Smooth muscle cell (in vitro differentiated cells): ENCODE measurements around the gene GTF2F1. TPM values are rescaled to one million over a fixed set of nuclear protein-coding genes. Genes with fewer than 3 reads are reported as not detected.

Source experiments
- DNase-seq: peaks from one replicate; lab custom pipeline; 2025; ENCODE audit not compliant: unreplicated experiment; lab: John Stamatoyannopoulos, UW
- H2AFZ ChIP-seq: fragments of 200-600 bp; sonication (generic); 2 replicates; pipeline ENCODE4 v1.6.0; 2016; ENCODE audit warnings: antibody characterized with exemption, low read depth, mild to moderate bottlenecking
- H3F3A ChIP-seq: fragments of 200-600 bp; sonication (generic); 2 replicates; pipeline ENCODE4 v1.6.0; 2017; ENCODE audit warnings: antibody characterized with exemption, low read depth
- H3K27ac ChIP-seq: fragments of 200-600 bp; sonication (generic); 2 replicates; pipeline ENCODE4 v1.5.1; 2016; ENCODE audit warnings: low read depth, mild to moderate bottlenecking
- H3K27me3 ChIP-seq: fragments of 200-600 bp; sonication (generic); 2 replicates; pipeline ENCODE4 v1.6.1; 2016; ENCODE audit warnings: low read depth, mild to moderate bottlenecking
- H3K36me3 ChIP-seq: fragments of 200-600 bp; sonication (generic); 2 replicates; pipeline ENCODE4 v1.5.1; 2016; ENCODE audit warnings: low read depth
- H3K4me1 ChIP-seq: fragments of 200-600 bp; sonication (generic); 2 replicates; pipeline ENCODE4 v1.5.1; 2016; ENCODE audit warnings: low read depth
- H3K4me2 ChIP-seq: fragments of 200-600 bp; sonication (generic); 2 replicates; pipeline ENCODE4 v1.6.0; 2016; ENCODE audit warnings: mild to moderate bottlenecking
- H3K4me3 ChIP-seq: fragments of 200-600 bp; sonication (generic); 2 replicates; pipeline ENCODE4 v1.5.1; 2016; ENCODE audit warnings: mild to moderate bottlenecking
- H3K79me2 ChIP-seq: fragments of 200-600 bp; sonication (generic); 2 replicates; pipeline ENCODE4 v1.6.0; 2016; ENCODE audit warnings: low read depth, mild to moderate bottlenecking
- H3K9ac ChIP-seq: fragments of 200-600 bp; sonication (generic); 2 replicates; pipeline ENCODE4 v1.6.0; 2016; ENCODE audit warnings: low read depth
- H3K9me3 ChIP-seq: fragments of 200-600 bp; sonication (generic); replicated peaks from 2 replicates; pipeline ENCODE4 v1.5.1; 2016; ENCODE audit warnings: low read depth
- H4K20me1 ChIP-seq: fragments of 200-600 bp; sonication (generic); 2 replicates; pipeline ENCODE4 v1.6.0; 2016; ENCODE audit warnings: low read depth
- WGBS: methylation state at CpG from one replicate; pipeline ENCODE4 v1.1.7; 2016; ENCODE audit warnings: low lambda C conversion rate; 5-methylcytosine and 5-hydroxymethylcytosine counted together
- polyA plus RNA-seq: library from polyadenylated mRNA; unstranded; fragments of >200 nt; fragmentation: Nextera tagmentation; extraction: Ambion mirVana; gene quantifications from 2 replicates; pipeline ENCODE4 v1.2.1, GENCODE V29; 2016
- total RNA-seq: library from RNA; depleted of rRNA; stranded (reverse); fragments of >200 nt; gene quantifications from 2 replicates; pipeline ENCODE4 v1.2.3, GENCODE V29; 2014
- TF ChIP-seq, protein P1 (sequence below): fragments of 200-600 bp; sonication (generic); IDR thresholded peaks from 2 replicates; pipeline ENCODE4 v1.5.1; 2017; ENCODE audit warnings: borderline replicate concordance, mild to moderate bottlenecking, antibody characterized with exemption; ENCODE audit not compliant: insufficient read depth, poor library complexity, severe bottlenecking

The GTF2F1 gene
- total and polyA plus RNA-seq, 2 experiments from 2014 or later = 34.7 to 65.8 TPM

DNA sequence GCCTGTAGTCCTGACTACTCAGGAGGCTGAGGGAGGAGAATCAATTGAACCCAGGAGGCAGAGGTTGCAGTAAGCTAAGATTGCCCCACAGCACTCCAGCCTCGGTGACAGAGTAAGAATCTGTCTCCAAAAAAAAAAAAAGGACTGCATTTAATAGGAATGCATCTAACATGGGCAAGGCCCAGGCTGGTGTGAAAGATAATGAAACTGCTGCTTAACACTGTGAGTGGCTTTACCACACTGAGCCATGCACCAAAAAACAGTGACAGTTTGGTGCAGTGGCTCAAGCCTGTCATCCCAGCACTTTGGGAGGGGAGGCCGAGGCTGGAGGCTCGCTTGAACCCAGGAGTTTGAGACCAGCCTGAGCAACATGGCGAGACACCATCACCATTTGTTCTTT lies 8.6 kb downstream of the GTF2F1 start:
- Histone ChIP-seq H3K27ac (no peak overlapping the region), H3K4me3 (no peak overlapping the region), H4K20me1 (no peaks in the 10 kb centered on the region), H3K27me3 (no peaks in the 10 kb centered on the region), H3F3A (no peaks in the 10 kb centered on the region), H3K9ac (no peak overlapping the region), H3K9me3 (no peaks in the 10 kb centered on the region), H3K36me3 (peaks cover 13% of the 10 kb centered on the region), H3K4me1 (no peaks in the 10 kb centered on the region), H2AFZ (no peak overlapping the region), H3K79me2 (peaks cover 9% of the 10 kb centered on the region), H3K4me2 (no peak overlapping the region)
- DNase-seq = no peak
- TF ChIP-seq, protein P1, sequence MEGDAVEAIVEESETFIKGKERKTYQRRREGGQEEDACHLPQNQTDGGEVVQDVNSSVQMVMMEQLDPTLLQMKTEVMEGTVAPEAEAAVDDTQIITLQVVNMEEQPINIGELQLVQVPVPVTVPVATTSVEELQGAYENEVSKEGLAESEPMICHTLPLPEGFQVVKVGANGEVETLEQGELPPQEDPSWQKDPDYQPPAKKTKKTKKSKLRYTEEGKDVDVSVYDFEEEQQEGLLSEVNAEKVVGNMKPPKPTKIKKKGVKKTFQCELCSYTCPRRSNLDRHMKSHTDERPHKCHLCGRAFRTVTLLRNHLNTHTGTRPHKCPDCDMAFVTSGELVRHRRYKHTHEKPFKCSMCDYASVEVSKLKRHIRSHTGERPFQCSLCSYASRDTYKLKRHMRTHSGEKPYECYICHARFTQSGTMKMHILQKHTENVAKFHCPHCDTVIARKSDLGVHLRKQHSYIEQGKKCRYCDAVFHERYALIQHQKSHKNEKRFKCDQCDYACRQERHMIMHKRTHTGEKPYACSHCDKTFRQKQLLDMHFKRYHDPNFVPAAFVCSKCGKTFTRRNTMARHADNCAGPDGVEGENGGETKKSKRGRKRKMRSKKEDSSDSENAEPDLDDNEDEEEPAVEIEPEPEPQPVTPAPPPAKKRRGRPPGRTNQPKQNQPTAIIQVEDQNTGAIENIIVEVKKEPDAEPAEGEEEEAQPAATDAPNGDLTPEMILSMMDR = no peak
- WGBS = 95% methylated on average over 4 of the region's 4 CpGs

DNA sequence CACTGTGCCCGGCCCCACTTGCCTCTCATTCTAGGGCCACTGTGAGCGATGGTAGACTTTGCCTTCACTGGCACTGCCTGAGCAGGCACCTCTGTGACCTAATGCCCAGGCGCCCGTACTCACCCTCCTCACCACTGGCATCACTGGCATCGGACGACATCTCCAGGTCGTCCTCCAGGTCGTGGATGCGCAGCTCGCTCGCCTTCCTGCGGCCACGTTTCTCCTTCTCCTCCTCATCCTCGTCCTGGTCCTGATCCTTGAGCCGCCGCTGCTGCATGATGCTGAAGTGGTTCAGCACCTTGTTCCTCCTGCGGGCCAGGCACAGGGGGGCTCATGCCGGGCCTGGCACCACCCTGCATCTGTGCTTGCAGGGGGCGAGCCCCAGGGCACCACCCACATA lies 9.8 kb downstream of the GTF2F1 start:
- TF ChIP-seq, protein P1 = no peak
- no peaks in the 10 kb centered on the region for H4K20me1 ChIP-seq
- no peak overlapping the region for H2AFZ ChIP-seq
- H3K9ac ChIP-seq = no peak overlapping the region
- H3K36me3 ChIP-seq = peaks cover 12% of the 10 kb centered on the region
- no peak overlapping the region for H3K4me2 ChIP-seq
- H3K4me3 ChIP-seq = no peak overlapping the region
- H3K27ac ChIP-seq = no peak overlapping the region
- no peaks in the 10 kb centered on the region for H3K4me1 ChIP-seq
- whole genome bisulfite sequencing = 98% methylated on average over 19 of the region's 19 CpGs
- peaks cover 5% of the 10 kb centered on the region for H3F3A ChIP-seq
- H3K79me2 ChIP-seq = no peaks in the 10 kb centered on the region
- no peaks in the 10 kb centered on the region for H3K9me3 ChIP-seq
- H3K27me3 ChIP-seq = no peaks in the 10 kb centered on the region
- no peak for DNase-seq

DNA sequence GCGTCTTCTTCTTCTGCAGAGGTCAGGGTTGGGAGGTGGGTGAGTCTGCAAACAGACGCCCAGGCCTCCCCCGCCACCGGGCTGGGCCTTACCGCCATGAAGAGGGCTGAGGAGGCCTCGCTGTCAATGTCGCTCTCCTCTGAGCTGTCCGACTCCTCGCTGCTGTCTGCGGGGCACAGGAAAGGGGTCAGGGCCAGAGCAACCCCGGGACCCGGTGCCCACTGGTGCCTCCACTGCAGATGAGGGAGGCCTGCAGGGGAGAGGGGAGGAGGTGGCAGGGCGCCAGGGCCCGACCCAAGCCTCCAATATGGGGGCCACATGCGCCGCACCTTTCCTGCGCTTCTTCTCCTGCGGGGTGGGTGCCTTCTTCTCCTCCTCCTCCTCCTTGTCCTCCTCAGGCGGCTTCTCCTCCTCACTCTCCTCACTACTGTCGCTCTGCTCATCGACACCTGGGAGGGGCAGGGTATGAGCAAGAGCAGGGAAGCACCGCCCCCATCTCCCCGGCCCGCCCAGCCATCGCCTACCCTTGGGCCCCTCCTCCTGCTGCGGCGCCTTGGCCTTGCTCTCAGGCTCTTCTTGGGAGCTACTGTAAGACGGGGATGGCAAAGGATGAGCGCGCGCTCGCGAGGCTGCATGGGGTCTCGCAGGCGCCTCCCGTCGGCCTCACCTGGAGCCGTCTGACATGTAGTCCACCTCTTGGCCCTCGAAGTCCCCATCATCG lies 11.8 kb downstream of the GTF2F1 start:
- no peaks in the 10 kb centered on the region for H3K27me3 ChIP-seq
- no peak overlapping the region for H3K27ac ChIP-seq
- no peak overlapping the region for H3K9ac ChIP-seq
- no peak overlapping the region for H3K4me3 ChIP-seq
- peaks cover 15% of the 10 kb centered on the region for H3F3A ChIP-seq
- TF ChIP-seq, protein P1 = no peak
- H4K20me1 ChIP-seq = no peaks in the 10 kb centered on the region
- peaks cover 12% of the 10 kb centered on the region for H3K36me3 ChIP-seq
- 97% methylated on average over 39 of the region's 40 CpGs for WGBS
- no peaks in the 10 kb centered on the region for H3K9me3 ChIP-seq
- DNase-seq = no peak
- no peak overlapping the region for H3K4me2 ChIP-seq
- no peaks in the 10 kb centered on the region for H3K4me1 ChIP-seq
- H2AFZ ChIP-seq = no peak overlapping the region
- H3K79me2 ChIP-seq = no peaks in the 10 kb centered on the region

DNA sequence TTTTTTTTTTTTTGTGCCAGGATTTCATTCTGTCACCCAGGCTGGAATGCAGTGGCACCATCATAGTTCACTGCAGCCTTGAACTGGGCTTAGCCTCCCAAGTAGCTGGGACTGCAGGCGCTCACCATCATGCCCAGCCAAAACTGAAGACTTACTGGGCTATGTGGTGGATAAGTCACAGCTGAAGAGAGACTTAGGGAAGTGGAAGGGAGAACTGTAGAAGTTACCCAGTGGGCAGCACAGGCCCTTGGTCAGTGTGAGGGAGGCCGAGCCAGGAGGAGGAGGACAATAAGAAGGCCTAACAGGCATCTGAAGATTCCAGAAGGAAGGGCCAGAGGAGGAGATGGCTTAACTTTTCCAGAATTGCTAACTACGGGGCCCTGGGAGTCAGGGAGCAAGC lies 13.2 kb downstream of the GTF2F1 start:
- 93% methylated on average over 3 of the region's 3 CpGs for WGBS
- H4K20me1 ChIP-seq = no peaks in the 10 kb centered on the region
- H3K79me2 ChIP-seq = no peaks in the 10 kb centered on the region
- H3F3A ChIP-seq = peaks cover 15% of the 10 kb centered on the region
- no peaks in the 10 kb centered on the region for H3K4me1 ChIP-seq
- H3K9ac ChIP-seq = no peak overlapping the region
- no peak overlapping the region for H3K27ac ChIP-seq
- no peak overlapping the region for H3K4me2 ChIP-seq
- H3K36me3 ChIP-seq = peaks cover 12% of the 10 kb centered on the region
- TF ChIP-seq, protein P1 = no peak
- no peak overlapping the region for H2AFZ ChIP-seq
- H3K27me3 ChIP-seq = no peaks in the 10 kb centered on the region
- H3K4me3 ChIP-seq = no peak overlapping the region
- no peak for DNase-seq
- no peaks in the 10 kb centered on the region for H3K9me3 ChIP-seq
